BE2C (cell line): ENCODE measurements around the gene ETV1.

Experiments used
- DNase-seq: peaks from one replicate; pipeline ENCODE4 v3.0.0-alpha.2; 2020
- H3K27me3 ChIP-seq: fragments of 250-450 bp; sonication (Bioruptor Pico); 2 replicates; pipeline ENCODE4 v1.5.1; 2020; ENCODE audit warnings: mild to moderate bottlenecking
- H3K36me3 ChIP-seq: fragments of 250-450 bp; sonication (Bioruptor Pico); 2 replicates; pipeline ENCODE4 v1.5.1; 2020; ENCODE audit warnings: mild to moderate bottlenecking
- H3K4me1 ChIP-seq: fragments of 250-450 bp; sonication (Bioruptor Pico); 2 replicates; pipeline ENCODE4 v1.5.1; 2020
- H3K4me3 ChIP-seq: 2 replicates; pipeline ENCODE4 v1.5.1; 2011; ENCODE audit warnings: low read depth, low read length
- H3K9me3 ChIP-seq: fragments of 250-450 bp; sonication (Bioruptor Pico); 2 replicates; pipeline ENCODE4 v1.5.1; 2020
- CTCF ChIP-seq: IDR thresholded peaks from 2 replicates; pipeline ENCODE4 v1.5.1; 2012; ENCODE audit warnings: mild to moderate bottlenecking, low read depth, low read length

The ETV1 gene

GRCh38 chr7:13849163-13849892, 140.1 kb downstream of the ETV1 start:
- Histone ChIP-seq H3K27me3 (no peaks in the 10 kb centered on the region), H3K9me3 (no peaks in the 10 kb centered on the region), H3K4me1 (peaks cover 28% of the 10 kb centered on the region), H3K36me3 (no peaks in the 10 kb centered on the region), H3K4me3 (no peak overlapping the region)
- no peak for DNase-seq
- TF ChIP-seq CTCF = no peak

- no peak for DNase-seq
- TF ChIP-seq CTCF = no peak
- no peaks in the 10 kb centered on the region for H3K9me3 ChIP-seq
Measured at GRCh38 chr7:13848681-13849131, 140.8 kb downstream of the ETV1 start.

GRCh38 chr7:13846386-13846785, 143.1 kb downstream of the ETV1 start:
- Histone ChIP-seq H3K4me1 (peaks cover 18% of the 10 kb centered on the region), H3K9me3 (no peaks in the 10 kb centered on the region), H3K4me3 (no peak overlapping the region), H3K36me3 (no peaks in the 10 kb centered on the region), H3K27me3 (no peaks in the 10 kb centered on the region)
- TF ChIP-seq CTCF = no peak
- DNase-seq = no peak

More at GRCh38 chr7:13848681-13849131, 140.8 kb downstream of the ETV1 start:
- H3K36me3 ChIP-seq = no peaks in the 10 kb centered on the region
- no peaks in the 10 kb centered on the region for H3K27me3 ChIP-seq
- H3K4me3 ChIP-seq = no peak overlapping the region
- peaks cover 28% of the 10 kb centered on the region for H3K4me1 ChIP-seq

- TF ChIP-seq CTCF = no peak
- H3K27me3 ChIP-seq = no peaks in the 10 kb centered on the region
- no peak for DNase-seq
Measured at GRCh38 chr7:13845601-13846000, 143.9 kb downstream of the ETV1 start.

GRCh38 chr7:13844954-13845353, 144.5 kb downstream of the ETV1 start:
- DNase-seq = no peak
- no peaks in the 10 kb centered on the region for H3K27me3 ChIP-seq
- H3K4me1 ChIP-seq = peaks cover 10% of the 10 kb centered on the region
- H3K9me3 ChIP-seq = no peaks in the 10 kb centered on the region
- TF ChIP-seq CTCF = no peak
- H3K36me3 ChIP-seq = no peaks in the 10 kb centered on the region
- H3K4me3 ChIP-seq = no peak overlapping the region

More at GRCh38 chr7:13845601-13846000, 143.9 kb downstream of the ETV1 start:
- Histone ChIP-seq H3K4me1 (peaks cover 16% of the 10 kb centered on the region), H3K9me3 (no peaks in the 10 kb centered on the region), H3K36me3 (no peaks in the 10 kb centered on the region), H3K4me3 (no peak overlapping the region)

- Histone ChIP-seq H3K4me1 (no peaks in the 10 kb centered on the region), H3K4me3 (no peak overlapping the region), H3K36me3 (no peaks in the 10 kb centered on the region), H3K27me3 (no peaks in the 10 kb centered on the region), H3K9me3 (no peaks in the 10 kb centered on the region)
- no peak for TF ChIP-seq CTCF
- DNase-seq = no peak
Measured at GRCh38 chr7:13841284-13841683, 148.2 kb downstream of the ETV1 start.
